Measurements from ENCODE around the gene KRTAP5-10. TPM values are rescaled to one million over a fixed set of nuclear protein-coding genes. Genes with fewer than 3 reads are reported as not detected.

Gene KRTAP5-10
- total and polyA plus RNA-seq, 2 donors from 2014 or later, result not detected

- no peaks in the 10 kb centered on the region for H3K27me3 ChIP-seq (ENCODE audit: control insufficient read depth, insufficient read depth, low read length)
- no peak overlapping the region for H3K9ac ChIP-seq (ENCODE audit: low read length in 3 of 3)
- FAIRE-seq (no peak), DNase-seq (no peak)
- H3K27ac ChIP-seq (ENCODE audit: low read depth in 2 of 2, low read length in 2 of 2), result no peak overlapping the region
- intact Hi-C loops (cut with DNase I), result no loop called here
- no peaks in the 10 kb centered on the region for H3K9me3 ChIP-seq (ENCODE audit: control insufficient read depth in 2 of 3, insufficient read depth in 1 of 3, low read length in 3 of 3)
- no peak for TF ChIP-seq CTCF (IDR thresholded peaks at IDR 0.05; ENCODE audit: borderline replicate concordance, extremely low read depth, insufficient read depth)
- H3K36me3 ChIP-seq (ENCODE audit: control insufficient read depth in 2 of 3, insufficient read depth in 3 of 3, low read length in 3 of 3), result no peaks in the 10 kb centered on the region
- no peaks in the 10 kb centered on the region for H3K4me1 ChIP-seq (ENCODE audit: control insufficient read depth in 2 of 3, insufficient read depth in 2 of 3, low read depth in 1 of 3, low read length in 3 of 3)
- H3K4me3 ChIP-seq (ENCODE audit: low read length in 3 of 3), result no peak overlapping the region
Observed at GRCh38 chr11:71545405-71545966, 19.9 kb upstream of the KRTAP5-10 start.

- no peaks in the 10 kb centered on the region for H3K9me3 ChIP-seq (ENCODE audit: control insufficient read depth in 2 of 3, insufficient read depth in 1 of 3, low read length in 3 of 3)
Observed at GRCh38 chr11:71548120-71548519, 17.2 kb upstream of the KRTAP5-10 start, which contains the start of gene KRTAP5-9. Gene KRTAP5-9 (plus strand): TSS chr11:71548420. CDS start chr11:71548658, 238 bp downstream.

GRCh38 chr11:71548716-71549151, 16.6 kb upstream of the KRTAP5-10 start:
- peak in 1 of 5 donors; percentile 47 for DNase-seq
- intact Hi-C loops (cut with DNase I), result no loop called here
- Histone ChIP-seq H3K4me3 (ENCODE audit: low read length in 3 of 3) (no peak overlapping the region), H3K27me3 (ENCODE audit: control insufficient read depth, insufficient read depth, low read length) (no peaks in the 10 kb centered on the region), H3K36me3 (ENCODE audit: control insufficient read depth in 2 of 3, insufficient read depth in 3 of 3, low read length in 3 of 3) (no peaks in the 10 kb centered on the region), H3K4me1 (ENCODE audit: control insufficient read depth in 2 of 3, insufficient read depth in 2 of 3, low read depth in 1 of 3, low read length in 3 of 3) (no peaks in the 10 kb centered on the region), H3K27ac (ENCODE audit: low read depth in 2 of 2, low read length in 2 of 2) (no peak overlapping the region), H3K9ac (ENCODE audit: low read length in 3 of 3) (no peak overlapping the region), H3K9me3 (ENCODE audit: control insufficient read depth in 2 of 3, insufficient read depth in 1 of 3, low read length in 3 of 3) (no peaks in the 10 kb centered on the region)
- no peak for FAIRE-seq
- TF ChIP-seq CTCF (IDR thresholded peaks at IDR 0.05; ENCODE audit: borderline replicate concordance, extremely low read depth, insufficient read depth), result no peak

More at GRCh38 chr11:71548120-71548519, 17.2 kb upstream of the KRTAP5-10 start, which contains the start of gene KRTAP5-9:
- Histone ChIP-seq H3K4me3 (ENCODE audit: low read length in 3 of 3) (no peak within 1 kb of the TSS), H3K27ac (ENCODE audit: low read depth in 2 of 2, low read length in 2 of 2) (no peak within 1 kb of the TSS), H3K9ac (ENCODE audit: low read length in 3 of 3) (no peak within 1 kb of the TSS), H3K27me3 (ENCODE audit: control insufficient read depth, insufficient read depth, low read length) (no peaks in the 10 kb centered on the region), H3K36me3 (ENCODE audit: control insufficient read depth in 2 of 3, insufficient read depth in 3 of 3, low read length in 3 of 3) (no peaks in the 10 kb centered on the region), H3K4me1 (ENCODE audit: control insufficient read depth in 2 of 3, insufficient read depth in 2 of 3, low read depth in 1 of 3, low read length in 3 of 3) (no peaks in the 10 kb centered on the region)
- FAIRE-seq (no peak), DNase-seq (peak in 1 of 5 donors; percentile 26)
- intact Hi-C loops (cut with DNase I), result no loop called here
- no peak for TF ChIP-seq CTCF (IDR thresholded peaks at IDR 0.05; ENCODE audit: borderline replicate concordance, extremely low read depth, insufficient read depth)
